ENCODE results near the gene MPIG6B. TPM values are rescaled to one million over a fixed set of nuclear protein-coding genes. Genes with fewer than 3 reads are reported as not detected.

Gene MPIG6B
- total and polyA plus RNA-seq, 7 donors = 0.13 TPM; not detected in 6

DNA sequence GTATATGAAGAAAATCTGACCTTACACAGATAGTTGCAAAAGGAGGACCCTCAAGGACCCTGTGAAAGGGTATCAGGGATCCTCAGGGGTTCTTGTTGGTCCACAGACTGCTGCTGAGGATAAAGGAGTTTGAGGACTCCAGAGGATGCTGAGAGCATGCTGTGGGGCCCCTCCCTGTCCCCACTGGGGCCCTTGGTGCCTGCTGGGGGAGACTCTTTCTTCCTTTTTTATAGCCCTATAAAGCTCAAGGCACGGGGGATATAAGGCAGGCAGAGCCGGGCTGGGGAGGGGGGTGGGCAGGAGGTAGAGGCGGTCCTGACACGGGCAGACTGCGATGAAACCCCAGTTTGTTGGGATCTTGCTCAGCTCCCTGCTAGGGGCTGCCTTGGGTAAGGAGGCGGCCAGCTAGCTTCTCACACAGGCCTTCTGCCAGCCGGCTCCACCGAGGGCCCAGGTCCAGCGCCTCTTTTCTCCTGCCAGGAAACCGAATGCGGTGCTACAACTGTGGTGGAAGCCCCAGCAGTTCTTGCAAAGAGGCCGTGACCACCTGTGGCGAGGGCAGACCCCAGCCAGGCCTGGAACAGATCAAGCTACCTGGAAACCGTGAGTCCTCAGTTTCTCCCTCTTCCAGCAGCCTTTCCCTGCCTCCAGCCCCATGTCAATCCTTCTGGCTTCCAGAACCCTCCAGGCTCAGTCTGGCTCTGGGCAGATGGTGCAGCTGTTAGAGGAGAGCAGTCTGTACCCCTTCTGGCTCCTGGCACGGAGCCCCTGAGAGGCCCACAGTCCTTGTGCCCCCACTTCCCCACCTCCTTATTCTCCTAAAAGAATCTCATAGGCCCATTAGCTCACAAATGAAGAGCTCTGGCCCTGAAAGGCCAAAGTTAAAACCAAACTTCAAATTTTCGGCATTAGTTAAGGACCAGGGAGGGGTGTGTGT is 7.9 kb upstream of the MPIG6B start, which contains the start of gene LY6G6D:
TSS of gene LY6G6D (plus strand) at position 327 of the 937 bp plus-strand sequence. CDS start at position 335, 8 bp downstream.
- intact Hi-C loops (cut with DNase I) = no loop called here
- no peak for DNase-seq
- 78% methylated on average over 16 of the region's 16 CpGs for WGBS, 2 donors
- Histone ChIP-seq H3K4me3 (no peak within 1 kb of the TSS), H3K27ac (peak within 1 kb of the TSS in 3 of 4 donors; percentile 71 to 74 (median 72)), H3K36me3 (no peaks in the 10 kb centered on the region), H3K27me3 (no peaks in the 10 kb centered on the region), H3K4me1 (peaks cover 0 to 11% (median 10%) of the 10 kb centered on the region in 4 donors), H3K9me3 (no peaks in the 10 kb centered on the region)
- TF ChIP-seq POLR2A (IDR thresholded peaks at IDR 0.05) (no peak), CTCF (IDR thresholded peaks at IDR 0.05) (no peak), POLR2AphosphoS5 (IDR thresholded peaks at IDR 0.05) (no peak), EP300 (IDR thresholded peaks at IDR 0.05) (no peak)

- no peaks in the 10 kb centered on the region for H3K9me3 ChIP-seq
- peaks cover 0 to 11% (median 10%) of the 10 kb centered on the region in 4 donors for H3K4me1 ChIP-seq
- H3K27ac ChIP-seq = no peak overlapping the region
- TF ChIP-seq POLR2A (IDR thresholded peaks at IDR 0.05) (no peak), CTCF (IDR thresholded peaks at IDR 0.05) (no peak), EP300 (IDR thresholded peaks at IDR 0.05) (no peak), POLR2AphosphoS5 (IDR thresholded peaks at IDR 0.05) (no peak)
- H3K27me3 ChIP-seq = no peaks in the 10 kb centered on the region
- no peak for DNase-seq
- 76 to 85% methylated on average over 10 of the region's 10 CpGs for WGBS, 2 donors
- intact Hi-C loops (cut with DNase I) = no loop called here
- no peaks in the 10 kb centered on the region for H3K36me3 ChIP-seq
- no peak overlapping the region for H3K4me3 ChIP-seq
Observed at GRCh38 chr6:31717499-31718222, 5.5 kb upstream of the MPIG6B start.

DNA sequence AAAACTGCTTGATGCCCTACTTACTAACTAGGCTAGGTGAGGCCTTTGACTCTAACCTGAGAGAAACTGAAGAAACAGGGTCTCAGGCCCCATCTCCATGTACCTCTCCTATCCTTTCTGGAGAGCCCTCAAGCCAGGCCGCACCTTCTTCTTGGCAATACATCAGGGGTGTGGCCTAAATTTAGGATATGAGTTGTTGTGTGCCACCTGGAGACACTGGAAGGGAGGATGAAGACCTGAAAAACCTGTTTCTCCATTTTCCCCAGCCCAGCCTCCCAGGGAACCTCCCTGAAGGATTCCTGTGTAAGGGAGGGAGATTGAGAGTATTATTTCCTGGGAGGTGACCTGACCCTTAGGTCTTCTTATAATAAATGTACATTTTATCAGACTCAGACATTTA is 4.9 kb upstream of the MPIG6B start:
- no peaks in the 10 kb centered on the region for H3K36me3 ChIP-seq
- H3K4me3 ChIP-seq = no peak overlapping the region
- no peaks in the 10 kb centered on the region for H3K9me3 ChIP-seq
- H3K27me3 ChIP-seq = no peaks in the 10 kb centered on the region
- intact Hi-C loops (cut with DNase I) = no loop called here
- 18 to 67% methylated on average over 1 of the region's 1 CpG for WGBS, 2 donors
- TF ChIP-seq CTCF (IDR thresholded peaks at IDR 0.05) (no peak), POLR2A (IDR thresholded peaks at IDR 0.05) (no peak), POLR2AphosphoS5 (IDR thresholded peaks at IDR 0.05) (no peak), EP300 (IDR thresholded peaks at IDR 0.05) (no peak)
- H3K4me1 ChIP-seq = peaks cover 0 to 11% (median 10%) of the 10 kb centered on the region in 4 donors
- no peak for DNase-seq
- H3K27ac ChIP-seq = no peak overlapping the region

- Histone ChIP-seq H3K9me3 (no peaks in the 10 kb centered on the region), H3K27ac (no peak overlapping the region), H3K36me3 (no peaks in the 10 kb centered on the region), H3K4me3 (no peak overlapping the region), H3K4me1 (peaks cover 0 to 11% (median 10%) of the 10 kb centered on the region in 4 donors), H3K27me3 (no peaks in the 10 kb centered on the region)
- WGBS, 2 donors = 67 to 82% methylated on average over 6 of the region's 6 CpGs
- no peak for DNase-seq
- intact Hi-C loops (cut with DNase I) = no loop called here
- TF ChIP-seq POLR2A (IDR thresholded peaks at IDR 0.05) (no peak), EP300 (IDR thresholded peaks at IDR 0.05) (no peak), POLR2AphosphoS5 (IDR thresholded peaks at IDR 0.05) (no peak), CTCF (IDR thresholded peaks at IDR 0.05) (no peak)
Observed at GRCh38 chr6:31719001-31719400, 4.2 kb upstream of the MPIG6B start.

All from sigmoid colon (tissue), 7 donors.